ENCODE results near the gene EGFR.

Gene EGFR

DNA sequence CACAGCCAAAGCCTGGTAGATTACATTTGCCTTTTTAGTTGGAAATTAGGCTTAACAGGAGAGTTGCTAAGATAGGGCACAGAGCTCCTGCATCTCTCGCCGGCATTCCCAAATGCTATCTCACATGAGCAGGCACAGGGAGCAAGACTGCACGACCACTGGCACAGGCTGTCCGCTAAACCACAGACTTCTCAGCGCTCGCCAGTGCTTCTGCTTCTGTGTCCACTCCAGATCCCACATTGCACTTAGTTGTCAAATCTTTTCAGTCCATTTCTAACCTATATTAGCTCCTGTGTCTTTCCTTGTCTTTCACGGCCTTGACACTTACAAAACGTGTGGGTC, 138.9 kb downstream of the EGFR start:
- in situ Hi-C loops (cut with MboI; ENCODE audit: low sequenced_read_pairs, unreplicated experiment), result no loop called here
- no peak for DNase-seq (ENCODE audit: low spot score)
- TF ChIP-seq, protein P1, sequence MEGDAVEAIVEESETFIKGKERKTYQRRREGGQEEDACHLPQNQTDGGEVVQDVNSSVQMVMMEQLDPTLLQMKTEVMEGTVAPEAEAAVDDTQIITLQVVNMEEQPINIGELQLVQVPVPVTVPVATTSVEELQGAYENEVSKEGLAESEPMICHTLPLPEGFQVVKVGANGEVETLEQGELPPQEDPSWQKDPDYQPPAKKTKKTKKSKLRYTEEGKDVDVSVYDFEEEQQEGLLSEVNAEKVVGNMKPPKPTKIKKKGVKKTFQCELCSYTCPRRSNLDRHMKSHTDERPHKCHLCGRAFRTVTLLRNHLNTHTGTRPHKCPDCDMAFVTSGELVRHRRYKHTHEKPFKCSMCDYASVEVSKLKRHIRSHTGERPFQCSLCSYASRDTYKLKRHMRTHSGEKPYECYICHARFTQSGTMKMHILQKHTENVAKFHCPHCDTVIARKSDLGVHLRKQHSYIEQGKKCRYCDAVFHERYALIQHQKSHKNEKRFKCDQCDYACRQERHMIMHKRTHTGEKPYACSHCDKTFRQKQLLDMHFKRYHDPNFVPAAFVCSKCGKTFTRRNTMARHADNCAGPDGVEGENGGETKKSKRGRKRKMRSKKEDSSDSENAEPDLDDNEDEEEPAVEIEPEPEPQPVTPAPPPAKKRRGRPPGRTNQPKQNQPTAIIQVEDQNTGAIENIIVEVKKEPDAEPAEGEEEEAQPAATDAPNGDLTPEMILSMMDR (IDR thresholded peaks at IDR 0.05; ENCODE audit: borderline replicate concordance, control extremely low read depth, extremely low read depth, insufficient read depth, missing control alignments), result no peak

DNA sequence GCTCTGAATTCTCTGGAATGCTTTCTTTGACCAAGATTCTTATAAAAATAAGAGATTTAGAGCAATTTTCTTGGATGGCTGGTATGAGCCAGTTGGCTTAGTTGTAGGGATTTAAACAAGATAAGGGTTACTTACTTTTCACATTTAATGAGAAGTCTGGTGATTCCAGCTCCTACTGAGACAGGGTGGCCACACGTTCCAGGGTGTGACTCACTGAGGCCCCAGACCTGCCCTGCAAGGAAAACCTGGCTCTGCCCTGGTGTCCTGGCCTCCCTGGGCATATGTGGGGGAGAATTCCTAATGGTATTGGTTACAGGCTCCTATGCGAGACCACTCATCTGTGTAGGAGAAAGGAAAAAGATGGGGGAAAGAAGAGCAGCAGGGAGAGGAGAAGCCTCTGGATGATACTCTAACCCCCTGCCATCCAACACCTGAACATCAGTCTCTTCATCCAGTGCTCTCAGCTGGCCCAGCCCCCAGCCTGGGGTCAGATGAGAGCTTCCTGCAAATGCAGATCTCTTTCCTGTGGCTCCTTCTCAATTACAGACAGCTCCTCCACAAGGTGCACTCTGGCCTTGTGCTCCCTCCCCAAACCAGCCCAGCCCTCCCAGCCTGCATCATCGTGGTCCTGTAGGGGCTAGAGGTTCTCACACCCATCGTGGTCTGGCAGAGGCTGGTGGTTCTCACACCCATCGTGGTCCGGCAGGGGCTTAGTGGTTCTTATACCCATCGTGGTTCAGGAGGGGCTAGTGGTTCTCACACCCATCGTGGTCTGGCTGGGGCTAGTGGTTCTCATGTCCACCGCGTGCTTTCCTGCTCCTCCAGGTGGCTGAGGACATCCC, 139.9 kb downstream of the EGFR start:
- TF ChIP-seq, protein P1 (IDR thresholded peaks at IDR 0.05; ENCODE audit: borderline replicate concordance, control extremely low read depth, extremely low read depth, insufficient read depth, missing control alignments), result no peak
- in situ Hi-C loops (cut with MboI; ENCODE audit: low sequenced_read_pairs, unreplicated experiment), result no loop called here
- DNase-seq (ENCODE audit: low spot score), result no peak

DNA sequence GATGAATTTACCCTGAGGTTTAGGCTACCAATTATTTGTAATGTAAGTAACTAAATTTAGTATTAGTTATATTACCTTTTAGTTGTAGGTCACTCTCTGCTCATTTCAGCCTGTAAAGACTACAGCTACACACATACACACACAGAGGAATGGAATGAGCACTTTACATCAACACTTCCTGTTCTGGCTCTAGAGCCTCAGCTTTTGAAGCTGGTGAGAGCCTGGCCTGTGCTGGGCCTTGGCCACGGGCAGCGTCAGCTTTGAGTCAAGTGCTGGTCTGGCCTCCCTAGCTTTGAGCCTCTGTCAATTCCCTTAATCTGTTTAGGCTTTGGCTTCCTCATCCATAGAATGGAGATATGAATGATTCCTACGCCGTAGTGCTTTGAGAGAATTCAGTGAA, 141.7 kb downstream of the EGFR start:
- in situ Hi-C loops (cut with MboI; ENCODE audit: low sequenced_read_pairs, unreplicated experiment), result no loop called here
- TF ChIP-seq, protein P1 (IDR thresholded peaks at IDR 0.05; ENCODE audit: borderline replicate concordance, control extremely low read depth, extremely low read depth, insufficient read depth, missing control alignments), result no peak
- no peak for DNase-seq (ENCODE audit: low spot score)

DNA sequence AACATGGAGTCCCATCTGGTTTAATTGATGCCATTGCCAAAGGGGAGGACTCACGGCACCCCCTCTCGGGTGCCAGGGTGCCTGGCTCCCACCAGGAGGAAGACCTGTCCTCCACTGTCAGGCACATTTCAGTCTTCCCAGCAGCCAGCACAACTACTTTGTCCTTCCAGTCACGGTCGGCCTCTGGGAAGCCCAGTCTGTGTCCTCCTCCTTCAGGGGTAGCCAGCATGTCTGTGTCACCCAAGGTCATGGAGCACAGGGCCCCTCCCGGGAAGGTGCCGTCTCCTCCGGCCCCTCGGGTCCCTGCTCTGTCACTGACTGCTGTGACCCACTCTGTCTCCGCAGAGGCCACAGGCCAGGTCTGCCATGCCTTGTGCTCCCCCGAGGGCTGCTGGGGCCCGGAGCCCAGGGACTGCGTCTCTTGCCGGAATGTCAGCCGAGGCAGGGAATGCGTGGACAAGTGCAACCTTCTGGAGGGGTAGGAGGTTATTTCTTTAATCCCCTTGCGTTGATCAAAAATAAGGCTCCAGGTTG, 142.4 kb downstream of the EGFR start:
- no peak for DNase-seq (ENCODE audit: low spot score)
- in situ Hi-C loops (cut with MboI; ENCODE audit: low sequenced_read_pairs, unreplicated experiment), result no loop called here
- TF ChIP-seq, protein P1 (IDR thresholded peaks at IDR 0.05; ENCODE audit: borderline replicate concordance, control extremely low read depth, extremely low read depth, insufficient read depth, missing control alignments), result no peak

DNA sequence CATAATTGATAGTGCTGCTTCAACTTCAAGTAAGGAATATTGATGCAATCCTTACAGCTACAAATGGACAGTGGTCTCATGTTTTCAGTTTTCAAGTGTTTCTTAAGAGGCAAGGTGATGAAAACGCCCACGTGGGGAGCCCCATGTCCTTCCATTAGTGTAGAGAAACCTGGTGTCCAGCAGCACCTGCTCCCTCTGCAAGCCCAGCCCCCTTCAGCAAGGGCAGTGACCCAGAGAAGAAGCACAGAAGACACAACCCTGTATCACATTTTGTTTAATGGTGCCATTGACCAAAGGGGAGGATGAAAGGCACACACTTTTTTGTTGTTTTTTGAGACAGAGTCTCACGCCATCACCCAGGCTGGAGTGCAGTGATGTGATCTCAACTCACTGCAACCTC, 143.7 kb downstream of the EGFR start:
- in situ Hi-C loops (cut with MboI; ENCODE audit: low sequenced_read_pairs, unreplicated experiment), result no loop called here
- DNase-seq (ENCODE audit: low spot score), result no peak
- TF ChIP-seq, protein P1 (IDR thresholded peaks at IDR 0.05; ENCODE audit: borderline replicate concordance, control extremely low read depth, extremely low read depth, insufficient read depth, missing control alignments), result no peak

DNA sequence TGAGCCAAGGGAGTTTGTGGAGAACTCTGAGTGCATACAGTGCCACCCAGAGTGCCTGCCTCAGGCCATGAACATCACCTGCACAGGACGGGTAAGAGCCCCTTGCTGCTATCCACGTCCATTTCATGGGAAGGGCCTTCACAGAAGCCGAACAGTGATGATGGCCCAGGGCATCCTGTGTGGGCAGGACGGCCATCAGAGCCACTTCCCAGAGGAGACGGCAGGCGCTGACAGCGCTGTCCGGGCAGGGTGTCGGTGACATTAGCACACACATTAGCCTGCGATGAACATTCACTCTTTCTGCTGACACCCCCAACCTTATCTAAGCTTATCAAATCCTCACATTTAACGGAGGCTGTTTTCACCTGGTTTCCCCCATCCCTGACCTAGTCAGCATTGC, 144.9 kb downstream of the EGFR start:
- TF ChIP-seq, protein P1 (IDR thresholded peaks at IDR 0.05; ENCODE audit: borderline replicate concordance, control extremely low read depth, extremely low read depth, insufficient read depth, missing control alignments), result no peak
- DNase-seq (ENCODE audit: low spot score), result no peak
- in situ Hi-C loops (cut with MboI; ENCODE audit: low sequenced_read_pairs, unreplicated experiment), result no loop called here

Measured in GM13976 (cell line).